Measurements from ENCODE around the gene ATXN2L. TPM values are rescaled to one million over a fixed set of nuclear protein-coding genes. Genes with fewer than 3 reads are reported as not detected.

The ATXN2L gene
- total RNA-seq, 3 donors from 2014 or later, result 43.8 to 62.6 (median 58.1) TPM

GRCh38 chr16:28884045-28884444 is 61.2 kb downstream of the ATXN2L start:
- no peaks in the 10 kb centered on the region for H3K36me3 ChIP-seq
- no peaks in the 10 kb centered on the region for H3K27me3 ChIP-seq
- intact Hi-C loops (cut with DNase I; ENCODE audit: low total_unique reads), result no loop called here
- H3K27ac ChIP-seq, result no peak overlapping the region
- H3K4me1 ChIP-seq, result peaks cover 0 to 3% of the 10 kb centered on the region in 2 donors
- DNase-seq (ENCODE audit: low spot score in 2 of 2), result no peak
- no peak overlapping the region for H3K4me3 ChIP-seq
- no peak for TF ChIP-seq POLR2AphosphoS5 (IDR thresholded peaks at IDR 0.05)
- TF ChIP-seq CTCF (IDR thresholded peaks at IDR 0.05), result no peak
- no peaks in the 10 kb centered on the region for H3K9me3 ChIP-seq

Other genes starting within 250 kb of the ATXN2L start
- gene SULT1A2, start 225.9 kb upstream of the ATXN2L start, total RNA-seq, result 1 to 10 TPM in 2 of 3 donors, under 1 TPM in 1; 0.73 to 1.6 (median 1.3) TPM
- gene SULT1A1, start 213.0 kb upstream of the ATXN2L start, total RNA-seq, result 10 to 100 TPM; 25.6 to 54.1 (median 33.4) TPM
- not detected for gene NPIPB8, start 184.9 kb upstream of the ATXN2L start, total RNA-seq
- gene EIF3C, start 111.5 kb upstream of the ATXN2L start, total RNA-seq, result 100 to 1,000 TPM; 203 to 259 (median 214) TPM
- gene NPIPB9, start 71.2 kb upstream of the ATXN2L start, total RNA-seq, result 10 to 100 TPM in 1 of 3 donors, 1 to 10 TPM in 2; 6.4 to 12.3 (median 6.6) TPM
- 100 to 1,000 TPM in 1 of 3 donors, 10 to 100 TPM in 2; 97.9 to 103 (median 98.4) TPM for gene TUFM, start 23.3 kb downstream of the ATXN2L start, total RNA-seq
- 10 to 100 TPM; 20.0 to 28.8 (median 23.6) TPM for gene SH2B1, start 40.8 kb downstream of the ATXN2L start, total RNA-seq
- gene ATP2A1, start 55.5 kb downstream of the ATXN2L start, total RNA-seq, result under 1 TPM; 0.15 to 0.48 (median 0.33) TPM
- 10 to 100 TPM; 14.2 to 35.1 (median 25.6) TPM for gene RABEP2, start 102.2 kb downstream of the ATXN2L start, total RNA-seq
- not detected for gene CD19, start 109.0 kb downstream of the ATXN2L start, total RNA-seq
- 10 to 100 TPM; 23.2 to 38.1 (median 27.9) TPM for gene NFATC2IP, start 127.9 kb downstream of the ATXN2L start, total RNA-seq
- 10 to 100 TPM; 15.1 to 19.5 (median 17.8) TPM for gene SPNS1, start 151.8 kb downstream of the ATXN2L start, total RNA-seq
- gene LAT, start 162.1 kb downstream of the ATXN2L start, total RNA-seq, result 1 to 10 TPM; 4.0 to 8.2 (median 4.3) TPM

All from breast epithelium (tissue), 4 donors.